ENCODE measurements around the gene PRKCE.
A peak's percentile ranks its signal among the peaks of the same experiment; 100 is the strongest.

The PRKCE gene

DNA sequence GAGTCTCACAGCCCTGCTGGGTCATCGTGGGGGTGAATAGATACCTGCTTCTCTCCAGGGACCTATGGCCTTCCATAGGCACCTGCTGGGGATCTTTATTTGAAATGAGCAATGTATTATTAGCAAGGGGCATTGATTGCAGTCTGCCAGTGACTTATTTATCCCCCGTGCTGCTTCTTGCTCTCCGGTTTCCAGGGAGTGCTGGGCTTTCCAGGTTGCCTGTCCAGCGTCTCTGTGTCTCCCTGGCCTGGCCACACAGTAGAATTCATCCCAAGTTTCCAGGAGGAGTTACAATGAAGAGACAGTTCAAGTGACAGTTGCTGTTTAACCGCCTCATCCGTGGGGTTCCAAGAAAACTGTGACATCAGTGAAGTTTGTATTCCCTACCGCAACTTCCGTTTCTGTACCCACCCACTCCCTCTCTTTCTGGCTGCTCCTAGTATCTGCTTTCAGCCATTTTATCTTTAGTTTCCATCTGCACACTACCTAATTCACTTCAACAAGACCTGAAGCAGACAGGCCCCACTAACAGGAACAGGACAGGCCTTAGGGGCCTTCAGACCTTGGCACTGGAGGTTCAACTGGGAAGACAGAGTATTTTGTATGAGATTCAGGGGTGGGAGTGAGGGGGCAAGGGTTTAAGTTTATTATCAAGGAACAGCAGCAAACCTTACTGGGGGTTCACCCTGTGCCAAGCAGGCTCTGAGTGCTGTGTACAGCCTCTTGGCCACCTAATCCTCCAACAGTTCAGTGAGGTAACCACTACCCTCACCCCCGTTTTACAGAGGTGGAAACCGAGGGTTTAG lies 134.8 kb downstream of the PRKCE start:
- no peak for DNase-seq

DNA sequence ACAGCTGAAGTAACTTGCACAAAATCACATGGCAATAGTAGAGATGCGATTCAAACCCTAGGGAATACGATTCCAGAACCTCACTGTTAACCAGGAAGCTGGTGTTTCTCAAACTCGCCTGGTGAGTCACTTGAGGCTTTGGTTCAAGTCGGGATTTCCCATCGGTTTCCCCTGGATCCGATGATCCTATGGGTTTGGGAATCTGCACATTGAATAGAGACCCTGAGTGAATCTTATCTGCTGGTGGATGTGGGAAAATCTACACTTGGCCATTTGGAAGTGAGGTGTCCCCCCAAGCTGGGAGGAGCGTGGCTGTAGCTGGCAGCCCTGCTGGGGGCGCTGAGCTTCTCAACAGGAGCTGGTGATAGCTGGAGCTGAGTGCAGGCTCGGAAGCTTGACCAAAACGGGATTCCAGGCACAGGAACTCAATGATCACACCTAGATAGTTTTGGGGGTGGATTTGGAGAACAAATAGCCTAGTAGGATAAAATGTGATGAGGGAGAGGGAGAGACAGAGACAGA lies 135.4 kb downstream of the PRKCE start:
- no peak for DNase-seq

DNA sequence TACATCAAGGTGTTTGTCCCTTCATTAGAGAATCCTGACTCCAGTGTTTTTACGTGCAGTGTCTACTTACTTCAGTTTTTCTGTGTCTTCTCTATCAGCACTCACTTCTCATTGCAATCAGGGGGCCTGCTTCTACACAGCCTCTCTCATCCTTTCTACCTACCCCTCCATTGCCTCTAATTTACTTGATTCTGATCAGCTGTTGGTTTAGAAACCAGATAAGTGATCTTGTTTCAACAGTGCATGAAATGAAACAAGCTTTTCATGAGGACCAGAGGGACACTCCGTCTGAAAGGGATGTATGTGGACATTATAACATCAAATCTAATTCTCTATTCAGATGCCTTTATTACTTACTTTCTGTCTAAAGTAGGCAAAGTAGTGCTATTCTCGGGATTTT lies 136.9 kb downstream of the PRKCE start:
- no peak for DNase-seq

DNA sequence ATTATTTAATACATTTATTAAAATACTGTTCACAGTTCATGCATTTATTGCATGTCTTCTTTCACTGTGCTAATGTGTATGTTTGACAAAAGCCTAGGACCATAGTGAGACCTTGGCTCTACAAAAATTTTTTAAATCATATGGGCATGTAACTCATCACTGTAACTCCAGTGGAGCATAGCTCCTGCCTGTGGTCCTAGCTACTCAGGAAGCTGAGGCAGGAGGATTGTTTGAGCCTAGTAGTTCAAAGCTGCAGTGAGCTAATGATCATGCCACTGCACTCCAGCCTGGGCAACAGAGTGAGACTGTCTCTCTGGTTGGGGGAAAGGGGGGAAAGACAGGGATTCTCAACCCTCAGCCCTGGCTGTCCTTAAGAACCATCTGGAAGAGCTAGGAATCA lies 137.8 kb downstream of the PRKCE start:
- DNase-seq: no peak

DNA sequence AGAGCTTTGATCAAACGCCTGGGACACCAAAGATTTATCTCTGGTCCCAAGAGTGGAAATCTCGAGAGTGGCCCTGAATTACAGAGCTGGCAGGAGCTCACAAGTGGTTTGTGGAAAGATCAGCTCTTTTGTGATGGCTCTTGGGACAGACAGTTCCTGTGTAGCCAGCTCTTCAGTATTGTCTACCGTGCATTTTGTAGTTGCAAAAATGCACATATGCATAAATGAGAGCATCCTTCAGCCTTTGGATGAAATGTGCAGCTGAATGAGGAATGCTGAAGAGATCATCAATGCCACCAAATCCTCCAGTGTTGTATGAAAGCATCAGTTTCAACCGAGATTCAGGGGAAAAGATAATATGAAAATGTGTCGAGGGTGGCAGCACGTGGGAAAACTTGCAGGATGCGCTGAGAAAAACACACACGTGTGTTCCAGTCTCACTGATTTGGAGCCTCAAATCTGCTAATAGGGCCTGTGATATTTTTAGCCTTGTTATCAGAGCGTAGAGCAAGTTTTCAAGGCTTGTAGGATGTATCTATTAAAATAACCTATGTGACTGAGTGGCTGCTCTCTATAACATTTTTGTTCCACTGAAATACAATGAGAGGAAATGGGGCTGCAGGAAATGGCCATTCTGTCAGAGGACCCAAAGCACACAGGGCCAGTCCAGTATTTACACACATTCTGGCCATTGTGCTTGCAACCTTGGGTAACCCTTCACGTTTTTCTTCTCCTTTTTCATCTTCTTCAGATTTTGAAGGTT lies 138.7 kb downstream of the PRKCE start:
- no peak for DNase-seq

DNA sequence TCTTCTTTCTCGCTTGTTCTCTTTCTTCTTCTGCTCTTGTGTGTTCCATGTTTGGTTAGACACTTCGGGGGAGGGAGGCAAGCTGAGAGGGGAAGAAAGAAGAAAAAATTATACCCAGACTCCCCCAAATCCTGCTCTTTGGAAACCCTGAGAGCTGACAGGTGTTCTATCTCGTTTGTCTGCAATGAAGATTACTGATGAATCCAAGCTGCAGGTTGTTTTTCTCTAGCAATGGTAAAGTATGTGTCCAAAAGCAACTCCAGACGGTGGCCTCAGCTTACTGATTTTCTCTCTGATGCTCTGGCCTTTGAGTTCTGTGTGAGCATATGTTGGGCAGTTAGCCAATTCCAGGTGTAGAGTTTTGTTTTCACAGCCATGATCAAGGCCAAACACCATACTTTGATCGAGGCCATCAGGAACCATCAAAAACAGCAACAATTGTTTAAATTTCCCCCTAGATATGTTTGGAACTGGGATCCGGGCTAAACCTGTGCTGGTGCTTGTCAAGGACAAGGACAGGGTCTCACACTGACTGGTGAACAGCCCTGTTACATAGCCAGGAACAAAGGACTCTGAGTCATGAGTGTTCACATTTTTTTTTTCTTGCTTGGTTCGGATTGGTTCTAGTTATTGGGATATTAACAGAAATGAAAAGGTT lies 142.0 kb downstream of the PRKCE start:
- peak; percentile 52 for DNase-seq

DNA sequence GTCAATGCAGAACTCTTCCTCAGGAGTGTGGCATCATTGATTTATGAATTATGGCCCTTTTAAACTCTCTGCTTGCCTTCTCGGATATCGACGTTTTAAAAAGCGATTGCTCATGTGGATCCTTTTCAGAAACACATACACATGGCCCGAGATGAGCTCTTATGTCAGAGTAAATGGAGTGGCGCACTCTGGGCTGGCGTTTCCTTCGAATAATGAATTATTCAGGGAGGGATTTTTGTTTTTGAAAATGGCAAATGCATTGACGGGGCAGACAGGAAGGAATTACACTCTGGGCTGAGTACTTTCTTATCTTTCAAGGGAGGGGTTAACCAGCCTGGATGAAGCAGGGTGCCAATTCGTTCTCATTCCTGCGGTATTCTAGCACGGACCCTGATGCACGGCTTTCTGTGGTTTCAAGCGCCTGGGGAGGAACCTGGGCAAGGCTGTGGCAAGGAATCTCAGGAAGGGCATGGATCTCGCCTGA lies 142.7 kb downstream of the PRKCE start:
- no peak for DNase-seq

DNA sequence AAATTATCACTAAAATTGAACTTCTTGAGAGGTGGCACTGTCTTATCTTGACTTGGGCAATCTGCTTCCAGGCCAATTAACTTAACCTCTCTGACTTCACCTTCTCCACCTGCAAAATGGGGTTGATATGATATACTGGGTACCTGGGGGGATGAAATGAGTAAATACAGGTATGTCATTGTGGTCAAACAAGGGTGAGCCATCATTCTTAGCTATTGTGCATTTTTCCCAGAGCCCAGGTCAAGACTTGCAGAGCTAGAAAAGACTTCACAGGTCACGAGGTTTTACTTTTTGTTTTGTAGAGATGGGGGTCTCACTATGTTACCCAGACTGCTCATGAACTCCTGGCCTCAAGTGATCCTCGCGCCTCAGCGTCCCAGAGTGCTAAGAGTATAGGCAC lies 145.0 kb downstream of the PRKCE start:
- no peak for DNase-seq

DNA sequence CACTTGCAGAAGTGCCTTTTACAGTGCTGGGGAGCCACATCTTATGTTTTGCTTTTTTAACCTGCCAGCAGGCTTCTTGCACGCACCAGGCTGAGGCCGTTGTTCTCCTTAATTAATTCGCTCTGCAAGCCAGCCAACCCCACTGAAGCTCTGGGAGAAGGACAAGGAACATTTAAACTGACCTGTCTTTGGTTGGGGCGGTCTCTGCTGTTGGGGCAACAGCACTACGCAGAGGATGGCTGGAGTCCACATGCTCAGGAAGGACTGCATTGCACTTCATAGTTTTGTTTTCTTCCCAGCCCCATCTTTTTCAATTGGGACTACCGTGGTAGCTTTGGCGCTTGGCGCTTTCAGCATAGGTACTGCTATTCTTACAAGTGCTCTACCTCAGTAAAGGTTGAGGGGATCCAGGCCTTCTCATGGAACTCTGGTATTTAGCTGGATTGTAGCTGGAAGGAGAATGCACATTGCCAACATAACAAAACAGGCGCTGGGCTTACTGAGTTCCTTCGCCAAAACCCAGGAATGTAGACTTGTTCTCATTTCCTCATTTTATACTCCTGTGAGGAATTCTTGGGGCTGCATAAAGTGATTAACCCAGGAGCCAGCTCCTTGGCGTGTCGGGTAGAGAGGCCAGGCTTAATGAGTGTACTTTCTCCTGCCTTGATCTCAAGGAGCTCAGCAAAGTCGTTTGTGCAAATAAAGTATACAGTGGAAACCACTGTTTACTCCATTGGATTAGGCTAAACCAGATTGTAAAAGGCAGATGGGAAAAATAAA lies 146.2 kb downstream of the PRKCE start:
- no peak for DNase-seq

DNA sequence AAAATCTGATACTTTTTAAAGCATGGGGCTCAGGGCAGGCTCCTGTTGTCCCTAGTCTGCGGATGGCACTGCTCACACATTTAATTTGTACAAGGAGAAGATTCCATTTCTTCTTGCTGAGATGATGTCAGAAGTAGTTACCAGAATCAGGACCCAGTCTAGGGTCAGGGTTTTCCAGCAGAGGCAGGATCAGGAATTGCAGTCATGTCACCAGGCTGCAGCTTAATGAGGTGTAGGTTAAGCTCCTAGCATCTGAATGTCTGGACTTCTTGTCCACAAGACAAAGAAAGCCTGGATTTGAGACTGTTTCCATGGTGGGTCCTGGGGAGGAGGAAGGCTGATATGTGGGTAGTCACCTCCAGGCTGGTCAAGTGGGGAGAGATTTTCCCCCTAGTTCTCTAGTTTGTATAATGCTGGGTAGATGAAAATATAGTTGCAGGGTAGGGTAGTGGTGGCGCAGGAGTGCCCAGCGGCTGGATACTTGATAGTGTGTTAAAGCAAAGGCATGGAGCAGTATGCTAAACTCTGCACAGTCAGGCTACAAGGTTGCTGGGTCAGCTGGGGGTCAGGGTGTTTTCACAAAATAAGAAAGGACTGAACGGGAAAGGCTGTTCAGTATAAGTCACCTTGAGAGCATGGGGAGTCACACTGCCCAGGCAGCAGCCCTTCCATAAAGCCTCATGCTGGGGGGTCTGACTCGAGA lies 148.4 kb downstream of the PRKCE start:
- no peak for DNase-seq

DNA sequence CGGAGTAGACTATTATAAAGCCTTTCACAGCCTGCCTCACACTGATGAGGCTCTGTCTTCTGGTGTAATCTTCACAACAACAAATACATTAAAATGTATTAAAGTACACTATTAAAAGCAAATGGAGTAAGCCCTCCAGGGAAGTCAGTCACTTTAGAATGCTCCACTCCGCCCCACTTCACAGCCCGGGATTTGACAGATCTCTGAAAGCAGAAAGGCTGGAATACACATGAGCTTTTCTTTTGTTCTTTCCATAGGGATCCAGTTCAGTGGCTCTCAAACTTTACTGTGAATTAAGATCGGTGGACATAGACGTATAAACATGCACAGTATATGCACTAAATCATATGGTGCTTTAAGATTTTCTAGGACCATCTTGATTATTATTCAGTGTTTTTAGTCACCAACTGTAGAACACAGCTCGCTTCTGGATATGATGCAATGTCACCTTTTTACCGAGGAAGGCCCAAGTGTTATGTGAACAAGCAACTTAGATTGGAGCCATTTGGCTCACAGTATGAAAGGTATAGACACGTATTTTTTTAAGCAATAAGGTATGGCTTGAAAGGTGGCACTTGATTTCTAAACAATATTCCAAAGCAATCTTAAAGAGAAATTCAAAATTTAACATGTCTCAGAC lies 151.1 kb downstream of the PRKCE start:
- no peak for DNase-seq

DNA sequence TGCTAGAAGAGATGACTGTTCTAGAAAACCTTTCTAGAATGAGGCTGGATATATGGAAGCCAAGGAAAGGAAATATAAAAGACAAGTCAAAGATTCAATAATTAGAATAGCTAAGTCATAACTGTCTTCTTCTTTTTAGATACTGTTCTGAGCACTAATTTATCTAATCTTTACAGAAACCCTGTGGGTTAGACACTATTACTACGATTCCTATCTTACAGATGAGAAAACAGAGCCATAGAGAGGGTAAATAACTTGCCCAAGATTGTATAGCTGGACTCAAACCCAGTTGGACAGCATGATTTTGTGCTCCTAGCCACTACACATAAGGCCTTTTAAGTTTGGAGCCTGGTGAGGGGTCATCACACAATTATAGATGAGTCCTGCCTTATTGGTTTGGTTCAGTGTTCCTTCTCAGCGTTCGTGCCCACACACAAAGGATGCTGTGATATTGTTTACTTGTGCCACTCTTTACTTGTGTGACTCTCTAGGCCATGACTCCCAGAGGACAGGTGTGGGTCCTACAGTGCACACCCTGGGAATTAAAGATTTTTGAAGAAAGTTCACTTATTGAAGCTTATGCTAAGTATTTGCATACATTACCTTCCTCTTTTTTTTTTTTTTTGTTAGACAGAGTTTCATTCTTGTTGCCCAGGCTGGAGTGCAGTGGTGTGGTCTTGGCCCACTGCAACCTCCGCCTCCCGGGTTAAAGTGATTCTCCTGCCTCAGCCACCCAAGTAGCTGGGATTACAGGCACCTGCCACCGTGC lies 153.7 kb downstream of the PRKCE start:
- no peak for DNase-seq

DNA sequence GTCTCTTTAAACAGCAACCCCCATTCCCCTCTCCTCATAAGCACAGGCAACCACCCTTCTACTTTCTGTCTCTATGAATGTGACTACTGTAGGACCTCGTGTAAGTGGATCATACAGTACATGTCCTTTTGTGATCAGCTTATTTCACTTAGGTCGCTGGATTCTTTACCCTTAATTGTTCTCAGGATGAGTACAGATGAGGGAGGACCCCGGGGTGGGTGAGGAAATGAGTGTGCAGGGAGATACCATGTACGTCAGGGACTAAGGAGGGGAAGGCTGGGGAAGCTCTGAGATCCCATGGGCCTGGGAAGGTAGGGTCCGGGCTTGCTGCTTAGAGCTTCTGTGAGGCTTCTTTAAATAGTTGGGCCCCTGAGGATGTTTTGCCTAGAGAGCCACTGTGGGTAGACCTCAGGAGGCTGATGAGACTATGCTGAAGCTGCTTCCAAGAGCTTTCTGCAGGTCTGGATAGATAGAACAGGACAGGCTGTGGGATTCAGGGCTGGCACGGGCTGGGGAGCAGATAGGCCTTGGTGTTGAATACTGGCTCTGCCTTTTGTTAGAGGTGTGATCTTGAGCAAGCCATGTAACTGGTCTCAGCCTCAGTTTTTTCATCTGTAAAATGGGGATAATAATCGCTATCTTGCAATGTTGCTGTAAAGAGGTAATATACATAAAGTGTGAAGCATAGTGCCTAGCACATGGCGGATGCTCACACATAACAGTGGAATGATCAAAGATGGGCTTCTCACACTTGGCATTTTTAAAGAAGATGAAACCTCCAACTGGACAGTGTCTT lies 155.3 kb downstream of the PRKCE start:
- DNase-seq: no peak

DNA sequence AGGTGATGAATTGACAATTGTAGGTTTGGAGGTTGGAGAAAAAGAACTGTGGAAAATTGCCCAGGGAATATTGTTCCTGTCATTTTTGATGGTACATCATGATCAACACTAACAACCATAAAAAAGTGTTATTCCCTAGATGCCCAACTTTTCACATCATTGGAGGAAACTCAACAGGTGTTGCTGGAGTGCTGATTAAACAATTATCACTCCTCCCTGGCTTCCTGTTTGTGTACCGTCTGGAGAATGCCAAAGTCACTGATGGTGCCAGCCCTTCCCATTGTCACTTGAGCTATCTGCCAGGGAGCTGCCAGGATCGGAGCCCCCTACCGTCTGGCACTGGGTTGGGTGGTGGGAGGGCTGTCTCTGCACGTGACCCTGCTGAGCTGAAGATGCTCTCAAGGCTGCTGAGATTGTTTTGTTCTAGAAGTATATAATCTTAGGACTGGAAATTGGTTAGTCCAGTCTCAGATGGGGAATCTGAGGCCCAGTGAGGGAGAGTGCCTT lies 156.9 kb downstream of the PRKCE start:
- DNase-seq: peak; percentile 14

DNA sequence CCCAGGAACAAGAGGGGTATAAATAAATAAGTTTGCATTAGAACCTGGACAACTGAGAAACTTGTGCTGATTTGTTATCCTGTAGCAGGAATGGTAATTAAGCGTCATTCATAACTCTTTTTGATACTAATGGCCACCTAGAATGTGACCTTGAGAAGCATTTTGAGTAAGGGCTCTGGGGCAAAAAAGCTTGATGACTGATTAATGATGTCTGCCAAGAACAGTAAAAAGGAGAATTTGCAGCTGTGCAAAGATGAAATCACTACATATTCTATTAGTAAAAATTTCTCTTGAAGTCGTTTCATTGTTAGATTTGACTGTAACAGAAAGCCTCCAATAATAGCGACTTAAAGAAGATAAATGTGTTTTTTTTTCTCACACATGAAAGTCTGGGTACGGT lies 157.7 kb downstream of the PRKCE start:
- DNase-seq: no peak

DNA sequence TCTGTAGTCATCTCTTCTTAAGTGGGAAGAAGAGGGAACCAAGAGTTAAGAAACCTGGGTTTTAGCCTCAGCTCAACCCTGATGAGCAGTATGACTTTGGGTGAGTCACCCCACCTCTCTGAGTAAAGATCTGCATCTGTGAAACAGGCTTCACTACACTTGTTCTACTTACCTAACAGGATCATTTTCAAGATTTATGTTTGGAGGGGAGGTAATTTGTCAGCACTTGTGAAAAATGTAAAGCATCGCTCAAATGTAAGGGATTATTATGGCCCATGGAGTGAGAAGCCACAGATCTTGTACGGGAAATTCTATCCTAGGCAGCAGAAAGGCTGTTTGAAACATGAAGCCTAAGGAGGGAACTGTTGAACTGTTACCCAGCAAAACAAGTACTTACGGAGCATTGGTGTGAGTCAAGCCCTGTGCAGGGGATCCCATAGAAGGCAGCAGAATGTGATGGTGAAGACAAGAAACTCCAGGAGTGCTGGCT lies 160.6 kb downstream of the PRKCE start:
- peak; percentile 86 for DNase-seq

DNA sequence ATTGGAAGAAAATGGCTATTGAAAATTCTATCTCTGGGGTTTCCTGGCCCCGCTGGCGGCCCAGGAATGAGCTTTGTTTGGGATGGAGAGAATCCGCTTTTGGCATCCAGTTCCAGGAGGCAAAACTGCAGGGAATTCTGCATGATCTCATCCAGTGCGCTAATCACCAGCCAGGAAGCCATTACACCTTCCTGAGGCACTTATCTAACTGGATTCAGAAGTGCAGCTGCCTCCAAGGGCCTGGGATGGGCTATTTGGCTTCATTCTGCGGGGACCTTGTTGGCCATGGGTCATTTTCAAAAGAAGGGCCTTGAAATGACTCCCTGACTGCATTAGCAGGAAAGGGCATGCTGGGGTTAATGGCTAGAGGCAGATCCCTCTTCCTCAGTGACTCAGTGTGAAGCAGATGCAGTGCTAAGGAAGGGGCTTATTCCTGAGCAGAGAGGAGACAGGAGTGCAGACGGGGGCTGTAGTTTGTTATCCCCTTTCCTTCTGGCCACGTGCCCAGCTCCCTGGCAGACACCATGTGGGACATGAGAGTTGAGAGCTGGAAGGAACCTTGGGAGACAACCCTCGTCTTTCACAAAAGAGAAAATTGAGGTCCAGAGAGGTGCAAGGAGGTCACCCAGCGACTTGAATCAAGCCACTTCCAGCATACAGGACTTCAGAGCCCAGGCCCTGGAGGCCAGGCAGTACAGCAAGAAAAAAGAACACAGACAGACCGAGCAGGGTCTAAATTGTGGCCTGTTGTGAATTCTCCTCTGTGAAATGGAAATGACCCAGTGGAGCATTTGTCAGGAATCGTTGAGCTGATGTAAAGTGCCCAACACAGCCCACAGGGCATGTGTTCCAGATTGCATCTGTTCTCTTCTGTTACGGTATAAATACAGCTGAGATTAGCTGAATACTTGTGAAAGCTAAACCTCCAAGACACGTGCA lies 161.8 kb downstream of the PRKCE start:
- DNase-seq: peak; percentile 90

DNA sequence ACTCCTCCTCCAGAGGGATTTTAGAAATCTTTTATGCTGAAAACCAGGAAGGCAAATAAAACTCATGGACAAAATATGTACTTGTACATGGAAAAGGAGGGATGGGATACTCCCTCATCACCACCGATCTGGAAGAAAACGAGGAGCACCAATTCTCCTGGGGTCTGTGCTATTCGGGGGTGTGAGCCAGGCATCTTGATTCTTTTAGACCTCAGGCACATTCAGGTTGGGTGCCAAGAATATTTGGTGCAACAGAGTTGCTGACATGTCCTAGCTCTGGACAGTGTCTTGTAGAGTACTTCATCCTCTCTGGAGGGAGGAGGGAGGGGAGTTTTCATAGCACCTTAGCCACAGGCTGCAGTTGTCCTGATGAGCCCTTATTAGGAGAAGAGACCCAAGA lies 163.0 kb downstream of the PRKCE start:
- DNase-seq: no peak
